KMS-11 (cell line): ENCODE results near the gene MACROD2.

Source experiments
- H2AFZ ChIP-seq: fragments of 200-600 bp; sonication (generic); 2 replicates; pipeline ENCODE4 v1.6.1; 2016; ENCODE audit warnings: antibody characterized with exemption, mixed run types, low read depth
- H3K27ac ChIP-seq: fragments of 200-600 bp; sonication (generic); 2 replicates; pipeline ENCODE4 v1.6.1; 2016; ENCODE audit warnings: mild to moderate bottlenecking, mixed run types
- H3K27me3 ChIP-seq: fragments of 200-600 bp; sonication (generic); 2 replicates; pipeline ENCODE4 v1.6.1; 2017; ENCODE audit warnings: mild to moderate bottlenecking, low read depth, mixed run types, moderate library complexity; ENCODE audit not compliant: insufficient read depth
- H3K36me3 ChIP-seq: fragments of 200-600 bp; sonication (generic); 2 replicates; pipeline ENCODE4 v1.6.1; 2017; ENCODE audit warnings: mild to moderate bottlenecking, mixed run types; ENCODE audit not compliant: insufficient read depth
- H3K4me1 ChIP-seq: fragments of 200-600 bp; sonication (generic); 2 replicates; pipeline ENCODE4 v1.6.1; 2016; ENCODE audit warnings: mild to moderate bottlenecking, low read depth, mixed run types; ENCODE audit not compliant: poor library complexity, severe bottlenecking
- H3K4me2 ChIP-seq: fragments of 200-600 bp; sonication (generic); 2 replicates; pipeline ENCODE4 v1.7.0; 2016; ENCODE audit warnings: mild to moderate bottlenecking, mixed run types
- H3K4me3 ChIP-seq: fragments of 200-600 bp; sonication (generic); IDR thresholded peaks from 2 replicates; pipeline ENCODE4 v1.6.1; 2017; ENCODE audit warnings: low read depth, low read length, mixed read lengths; ENCODE audit not compliant: insufficient read depth
- H3K79me2 ChIP-seq: fragments of 200-600 bp; sonication (generic); 2 replicates; pipeline ENCODE4 v1.6.1; 2016; ENCODE audit warnings: low read depth, mixed run types; ENCODE audit not compliant: insufficient read depth
- H3K9ac ChIP-seq: fragments of 200-600 bp; sonication (generic); 2 replicates; pipeline ENCODE4 v1.6.1; 2016; ENCODE audit warnings: mild to moderate bottlenecking, mixed run types
- H4K20me1 ChIP-seq: fragments of 200-600 bp; sonication (generic); 2 replicates; pipeline ENCODE4 v1.6.1; 2016; ENCODE audit warnings: mild to moderate bottlenecking, mixed run types; ENCODE audit not compliant: insufficient read depth
- CTCF ChIP-seq: fragments of 200-600 bp; sonication (generic); conservative IDR thresholded peaks from 2 replicates; pipeline ENCODE4 v1.6.1; 2017; ENCODE audit warnings: low read depth, mild to moderate bottlenecking, antibody characterized with exemption, low read length, moderate library complexity, mixed read lengths

MACROD2 gene

GRCh38 chr20:13995841-13996240 is 525 bp downstream of the MACROD2 start:
- Histone ChIP-seq H4K20me1 (no peaks in the 10 kb centered on the region), H3K36me3 (no peaks in the 10 kb centered on the region), H3K4me1 (no peaks in the 10 kb centered on the region), H3K79me2 (no peaks in the 10 kb centered on the region), H2AFZ (no peak overlapping the region), H3K4me3 (no peak overlapping the region), H3K4me2 (no peak overlapping the region), H3K27ac (no peak overlapping the region), H3K9ac (no peak overlapping the region), H3K27me3 (no peaks in the 10 kb centered on the region)
- no peak for TF ChIP-seq CTCF

DNA sequence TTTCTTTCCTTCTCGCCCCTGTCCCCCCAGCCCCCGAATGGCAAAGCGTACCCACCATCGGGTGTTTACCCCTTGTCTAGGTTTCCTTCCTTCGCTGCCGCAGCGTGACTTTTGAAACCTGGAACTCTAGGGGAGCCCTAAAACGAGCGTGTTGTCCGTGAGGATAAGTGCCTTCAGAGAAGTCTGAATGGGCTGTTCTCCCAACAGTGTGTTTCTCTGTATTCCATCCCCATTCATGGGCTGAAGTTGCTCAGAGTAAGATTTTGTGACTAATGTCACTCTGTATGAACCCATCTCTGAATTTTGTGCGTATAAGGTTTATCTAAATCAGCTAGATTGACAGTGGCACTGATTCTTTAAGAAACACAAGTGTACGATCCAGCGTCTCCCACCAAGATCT is 949 bp downstream of the MACROD2 start:
- Histone ChIP-seq H3K27ac (no peak overlapping the region), H2AFZ (no peak overlapping the region), H3K36me3 (no peaks in the 10 kb centered on the region), H3K9ac (no peak overlapping the region), H3K4me3 (no peak overlapping the region), H3K79me2 (no peaks in the 10 kb centered on the region), H4K20me1 (no peaks in the 10 kb centered on the region), H3K4me1 (no peaks in the 10 kb centered on the region), H3K27me3 (no peaks in the 10 kb centered on the region), H3K4me2 (no peak overlapping the region)
- no peak for TF ChIP-seq CTCF

DNA sequence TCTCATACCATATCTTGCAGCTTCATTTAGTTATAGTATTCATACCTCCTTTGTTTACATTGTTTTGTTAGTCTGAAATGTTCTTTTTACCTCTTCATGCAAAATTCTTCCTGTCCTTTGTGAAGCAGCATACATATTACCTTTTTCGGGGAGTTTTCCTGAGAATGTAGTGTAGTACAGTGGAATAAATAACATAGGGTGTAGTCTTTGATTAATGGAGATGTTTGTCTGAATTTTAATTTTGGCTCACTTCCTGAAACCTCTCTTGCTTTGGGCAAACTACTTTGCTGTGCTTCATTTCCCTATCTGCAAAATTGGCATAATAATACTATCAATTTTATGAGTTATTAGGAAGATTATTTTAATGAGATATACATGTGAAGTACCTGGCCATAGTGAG is 5.6 kb downstream of the MACROD2 start:
- Histone ChIP-seq H3K9ac (no peak overlapping the region), H4K20me1 (no peaks in the 10 kb centered on the region), H3K4me2 (no peak overlapping the region), H3K4me1 (no peaks in the 10 kb centered on the region), H3K79me2 (no peaks in the 10 kb centered on the region), H3K27me3 (no peaks in the 10 kb centered on the region), H3K4me3 (no peak overlapping the region), H2AFZ (no peak overlapping the region), H3K36me3 (no peaks in the 10 kb centered on the region), H3K27ac (no peak overlapping the region)
- TF ChIP-seq CTCF, result no peak

DNA sequence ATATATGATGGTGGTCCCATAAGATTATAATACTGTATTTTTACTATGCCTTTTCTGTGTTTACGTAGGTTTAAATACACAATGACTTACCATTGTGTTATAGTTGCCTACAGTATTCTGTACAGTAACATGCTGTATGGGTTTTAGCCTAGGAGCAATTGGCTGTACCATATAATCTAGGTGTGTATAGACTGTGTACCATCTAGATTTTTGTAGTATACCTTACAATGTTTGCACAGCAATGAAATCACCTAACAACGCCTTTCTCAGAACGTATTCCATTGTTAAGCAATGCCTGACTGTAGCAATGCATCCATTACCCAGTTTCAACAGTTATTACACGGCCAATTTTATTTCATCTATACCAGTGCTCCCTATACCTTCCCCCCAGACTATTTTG is 10.7 kb downstream of the MACROD2 start:
- H3K27me3 ChIP-seq, result no peaks in the 10 kb centered on the region
- no peaks in the 10 kb centered on the region for H3K36me3 ChIP-seq
- no peaks in the 10 kb centered on the region for H4K20me1 ChIP-seq
- no peak for TF ChIP-seq CTCF
- H2AFZ ChIP-seq, result no peak overlapping the region
- H3K27ac ChIP-seq, result no peak overlapping the region
- H3K4me3 ChIP-seq, result no peak overlapping the region
- H3K4me2 ChIP-seq, result no peak overlapping the region
- no peaks in the 10 kb centered on the region for H3K79me2 ChIP-seq
- H3K9ac ChIP-seq, result no peak overlapping the region
- no peaks in the 10 kb centered on the region for H3K4me1 ChIP-seq

- Histone ChIP-seq H2AFZ (no peak overlapping the region), H3K27me3 (no peaks in the 10 kb centered on the region), H3K4me2 (no peak overlapping the region), H3K9ac (no peak overlapping the region), H3K79me2 (no peaks in the 10 kb centered on the region), H3K27ac (no peak overlapping the region), H3K36me3 (no peaks in the 10 kb centered on the region), H3K4me1 (no peaks in the 10 kb centered on the region), H4K20me1 (no peaks in the 10 kb centered on the region), H3K4me3 (no peak overlapping the region)
- TF ChIP-seq CTCF, result no peak
Observed at GRCh38 chr20:14009208-14009607, 13.9 kb downstream of the MACROD2 start.
